Measurements from ENCODE around the gene ITPR2. TPM values are rescaled to one million over a fixed set of nuclear protein-coding genes. Genes with fewer than 3 reads are reported as not detected.

ITPR2 gene
- total and polyA plus RNA-seq, 2 of the 8 experiments (the other 6 are each of a cell fraction or from before 2014, with no cell fraction given) = 4.1 to 48.3 TPM

GRCh38 chr12:26643532-26644315, 189.3 kb downstream of the ITPR2 start:
- peak overlapping the region; percentile 65; the same call in 1 of the 2 replicates for H3K18ac ChIP-seq (ENCODE audit: extremely low read depth, low read length)
- no peak overlapping the region for H3K9ac ChIP-seq (replicated peaks in 1 of 4; ENCODE audit: extremely low read depth in 1 of 4, low read depth in 3 of 4, low read length in 3 of 4)
- peak overlapping the region in 3 of 4 experiments; percentile 7 to 22 (median 9); a peak in 1 of 8 replicates for H3K4me3 ChIP-seq (ENCODE audit: extremely low read depth in 1 of 4, insufficient read depth in 2 of 4, low read depth in 3 of 4, low read length in 4 of 4)
- H3K4me1 ChIP-seq (replicated peaks in 1 of 4; ENCODE audit: control insufficient read depth in 3 of 4, insufficient read depth in 4 of 4, low read length in 3 of 4) = peaks cover 3 to 9% (median 4%) of the 10 kb centered on the region in 4 experiments
- 0 out of 2 replicates have a peak overlapping the region, but pooled peaks have one; percentile 38 for H2BK20ac ChIP-seq (ENCODE audit: low read length)
- no peaks in the 10 kb centered on the region for H3K79me1 ChIP-seq (ENCODE audit: low read depth, low read length)
- DNase-seq (ENCODE audit: low read depth in 1 of 2, low spot score in 2 of 2) (no peak), FAIRE-seq (peak; percentile 97)
- no peak overlapping the region for H3K4ac ChIP-seq (replicated peaks; ENCODE audit: insufficient read length, low read depth, low read length)
- H3K9me3 ChIP-seq (ENCODE audit: insufficient read depth in 2 of 2, low read depth in 1 of 2, low read length in 1 of 2) = no peaks in the 10 kb centered on the region
- H2BK12ac ChIP-seq (ENCODE audit: low read depth, low read length) = 0 out of 2 replicates have a peak overlapping the region, but pooled peaks have one; percentile 28
- no peaks in the 10 kb centered on the region for H3K27me3 ChIP-seq (replicated peaks in 1 of 4; ENCODE audit: control insufficient read depth in 3 of 4, extremely low read depth in 1 of 4, insufficient read depth in 3 of 4, low read length in 3 of 4)
- ChIA-PET POLR2A (ENCODE audit: partially characterized antibody) (interaction anchor here (0.6 kb wide), 1 partner anchor 37 kb away, joined by 3 read pairs; no protein-coding TSS in a partner anchor), CTCF (ENCODE audit: partially characterized antibody) (interaction anchor here (0.7 to 3.6 kb wide), 5 partner anchors 8 to 58 kb away, joined by 3 to 24 read pairs (median 8); no protein-coding TSS in a partner anchor)
- no peak overlapping the region for H2BK120ac ChIP-seq (replicated peaks; ENCODE audit: low read depth, low read length)
- WGBS, 2 experiments (ENCODE audit: extremely low coverage in 1 of 2, insufficient coverage in 1 of 2, insufficient read length in 1 of 2, insufficient replicate concordance in 2 of 2, low coverage in 1 of 2, low lambda C conversion rate in 2 of 2, missing lambda C conversion rate in 1 of 2) = 60% methylated on average over 4 of the region's 4 CpGs; no CpG with 5 or more reads in 1 of the 2 experiments
- no peak overlapping the region for H4K8ac ChIP-seq (ENCODE audit: extremely low read depth, insufficient read depth, low read length)
- no peak overlapping the region for H2BK15ac ChIP-seq (ENCODE audit: low read length)
- no peak overlapping the region for H3K14ac ChIP-seq (ENCODE audit: insufficient read length)
- no peak overlapping the region for H3K27ac ChIP-seq (ENCODE audit: low read depth, low read length)
- no peaks in the 10 kb centered on the region for H4K20me1 ChIP-seq (replicated peaks in 1 of 2; ENCODE audit: control insufficient read depth in 1 of 2, insufficient read depth in 2 of 2, low read length in 2 of 2)
- H4K91ac ChIP-seq (replicated peaks; ENCODE audit: insufficient read length, low read length) = peak overlapping the region; percentile 37
- peak overlapping the region; percentile 16 for H4K5ac ChIP-seq (ENCODE audit: insufficient read length, low read depth, low read length)
- H2AFZ ChIP-seq (ENCODE audit: low read length) = no peak overlapping the region
- no peaks in the 10 kb centered on the region for H3K79me2 ChIP-seq (ENCODE audit: control insufficient read depth in 1 of 2, insufficient read depth in 2 of 2, low read length in 2 of 2)
- H3K23ac ChIP-seq (ENCODE audit: insufficient read length) = no peak overlapping the region
- 0 out of 2 replicates have a peak overlapping the region, but pooled peaks have one; percentile 54 for H2BK5ac ChIP-seq (ENCODE audit: low read depth, low read length)
- no peak overlapping the region for H2AK5ac ChIP-seq (ENCODE audit: low read depth, low read length)
- H3K23me2 ChIP-seq (ENCODE audit: low read depth, low read length) = no peaks in the 10 kb centered on the region
- peak overlapping the region; percentile 18 to 59; a peak in 3 of 4 replicates for H3K4me2 ChIP-seq (ENCODE audit: insufficient read depth in 1 of 2, low read depth in 2 of 2, low read length in 2 of 2)
- peaks cover 0 to 10% (median 1%) of the 10 kb centered on the region in 4 experiments; a peak in 2 of 8 replicates for H3K36me3 ChIP-seq (ENCODE audit: control insufficient read depth in 2 of 4, insufficient read depth in 4 of 4, low read length in 3 of 4)
- no peak overlapping the region for H3K56ac ChIP-seq (replicated peaks; ENCODE audit: insufficient read length, low read depth, low read length)
- no peak for TF ChIP-seq POU5F1 (IDR thresholded peaks at IDR 0.05; ENCODE audit: low read depth, low read length)
- no peak for TF ChIP-seq SIN3A (conservative IDR thresholded peaks at IDR 0.05 in 1 of 2, IDR thresholded peaks at IDR 0.05 in 1 of 2; ENCODE audit: low read depth in 1 of 2, low read length in 2 of 2)
- no peak for TF ChIP-seq HDAC2 (IDR thresholded peaks at IDR 0.05; ENCODE audit: borderline replicate concordance in 1 of 2, low read depth in 2 of 2, low read length in 2 of 2)
- no peak for TF ChIP-seq CHD2 (IDR thresholded peaks at IDR 0.05; ENCODE audit: low read length)
- no peak for TF ChIP-seq PHF8 (conservative IDR thresholded peaks at IDR 0.05; ENCODE audit: low read depth, low read length)
- no peak for TF ChIP-seq TBP (IDR thresholded peaks at IDR 0.05; ENCODE audit: low read depth, low read length)
- no peak for TF ChIP-seq RNF2 (IDR thresholded peaks at IDR 0.05; ENCODE audit: borderline replicate concordance, low read depth, low read length, missing control alignments, poor library complexity, severe bottlenecking)
- TF ChIP-seq TAF7 (optimal IDR thresholded peaks at IDR 0.05; ENCODE audit: borderline replicate concordance, low read depth, low read length) = no peak
- TF ChIP-seq POLR2A (IDR thresholded peaks at IDR 0.05; ENCODE audit: control extremely low read depth in 1 of 2, low read depth in 2 of 2, low read length in 2 of 2) = no peak
- no peak for TF ChIP-seq KDM1A (IDR thresholded peaks at IDR 0.05; ENCODE audit: borderline replicate concordance, low read length)
